Transverse colon (tissue), 4 donors: ENCODE measurements around the gene ULK4.

Source experiments
- EP300 ChIP-seq: sonication (generic); formaldehyde crosslinking; IDR thresholded peaks from one replicate; pipeline ENCODE4 v1.6.1; 2017; ENCODE audit warnings: antibody characterized with exemption, low read depth
- POLR2A ChIP-seq: fragments of 450-650 bp; IDR thresholded peaks from one replicate; pipeline ENCODE4 v1.6.1; 2016; ENCODE audit warnings: antibody characterized with exemption, mild to moderate bottlenecking, moderate library complexity
- POLR2AphosphoS5 ChIP-seq, 3 donors: sonication (generic); formaldehyde crosslinking; IDR thresholded peaks; one replicate each; pipeline ENCODE4 v1.6.1; 2016; ENCODE audit warnings: antibody characterized with exemption in 3 of 3
- TF ChIP-seq, protein P1 (sequence below), 5 experiments: fragments of 200-600 bp in 3 of 5; fragments of 450-650 bp in 2 of 5; sonication (generic) in 3 of 5; IDR thresholded peaks; 1 replicate in 2 of 5; 2 replicates in 3 of 5; pipeline ENCODE4 v1.5.1; 2016 to 2017; ENCODE audit warnings: antibody characterized with exemption in 5 of 5, inconsistent platforms in 3 of 5, mild to moderate bottlenecking in 2 of 5, moderate library complexity in 1 of 5

DNA sequence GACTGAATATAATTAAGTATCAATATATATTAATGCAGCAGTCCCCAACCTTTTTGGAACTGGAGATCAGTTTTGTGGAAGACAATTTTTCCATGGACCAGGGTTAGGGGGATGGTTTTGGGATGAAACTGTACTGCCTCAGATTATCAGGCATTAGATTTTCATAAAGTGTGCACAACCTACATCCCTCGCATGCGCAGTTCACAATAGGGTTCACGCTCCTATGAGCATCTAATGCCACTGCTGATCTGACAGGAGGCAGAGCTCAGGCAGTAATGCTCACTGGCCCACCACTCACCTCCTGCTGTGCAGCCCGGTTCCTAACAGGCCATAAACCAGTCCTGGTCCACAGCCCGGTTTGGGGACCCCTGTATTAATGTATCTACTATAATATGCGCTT, 95.6 kb downstream of the ULK4 start:
- TF ChIP-seq POLR2A: no peak
- no peak for TF ChIP-seq POLR2AphosphoS5 (IDR thresholded peaks at IDR 0.05)
- TF ChIP-seq EP300: no peak
- TF ChIP-seq, protein P1, sequence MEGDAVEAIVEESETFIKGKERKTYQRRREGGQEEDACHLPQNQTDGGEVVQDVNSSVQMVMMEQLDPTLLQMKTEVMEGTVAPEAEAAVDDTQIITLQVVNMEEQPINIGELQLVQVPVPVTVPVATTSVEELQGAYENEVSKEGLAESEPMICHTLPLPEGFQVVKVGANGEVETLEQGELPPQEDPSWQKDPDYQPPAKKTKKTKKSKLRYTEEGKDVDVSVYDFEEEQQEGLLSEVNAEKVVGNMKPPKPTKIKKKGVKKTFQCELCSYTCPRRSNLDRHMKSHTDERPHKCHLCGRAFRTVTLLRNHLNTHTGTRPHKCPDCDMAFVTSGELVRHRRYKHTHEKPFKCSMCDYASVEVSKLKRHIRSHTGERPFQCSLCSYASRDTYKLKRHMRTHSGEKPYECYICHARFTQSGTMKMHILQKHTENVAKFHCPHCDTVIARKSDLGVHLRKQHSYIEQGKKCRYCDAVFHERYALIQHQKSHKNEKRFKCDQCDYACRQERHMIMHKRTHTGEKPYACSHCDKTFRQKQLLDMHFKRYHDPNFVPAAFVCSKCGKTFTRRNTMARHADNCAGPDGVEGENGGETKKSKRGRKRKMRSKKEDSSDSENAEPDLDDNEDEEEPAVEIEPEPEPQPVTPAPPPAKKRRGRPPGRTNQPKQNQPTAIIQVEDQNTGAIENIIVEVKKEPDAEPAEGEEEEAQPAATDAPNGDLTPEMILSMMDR (IDR thresholded peaks at IDR 0.05): no peak
